ENCODE data around the gene LYPD6.

DNA sequence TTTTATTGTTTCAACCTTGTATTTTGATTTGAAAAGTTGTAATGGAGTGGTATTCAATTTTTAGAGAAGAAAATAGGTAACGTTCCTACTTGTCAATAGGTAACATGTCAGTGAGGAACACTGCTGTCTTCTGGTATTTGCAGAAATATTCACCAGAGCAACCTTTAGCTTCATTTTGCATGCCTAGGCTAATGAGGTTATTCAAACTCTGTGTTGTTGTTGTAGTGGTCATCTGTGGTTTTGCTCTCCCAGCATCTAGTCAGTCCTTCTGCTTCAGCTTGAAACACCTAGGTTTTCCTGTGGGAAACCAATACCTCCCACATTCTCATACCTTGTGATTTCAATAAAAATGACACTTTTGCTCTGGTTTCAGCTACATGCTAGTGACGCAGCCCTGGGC lies 98.4 kb downstream of the LYPD6 start:
- no peak for TF ChIP-seq SUZ12 (IDR thresholded peaks at IDR 0.05)
- TF ChIP-seq, protein P1, sequence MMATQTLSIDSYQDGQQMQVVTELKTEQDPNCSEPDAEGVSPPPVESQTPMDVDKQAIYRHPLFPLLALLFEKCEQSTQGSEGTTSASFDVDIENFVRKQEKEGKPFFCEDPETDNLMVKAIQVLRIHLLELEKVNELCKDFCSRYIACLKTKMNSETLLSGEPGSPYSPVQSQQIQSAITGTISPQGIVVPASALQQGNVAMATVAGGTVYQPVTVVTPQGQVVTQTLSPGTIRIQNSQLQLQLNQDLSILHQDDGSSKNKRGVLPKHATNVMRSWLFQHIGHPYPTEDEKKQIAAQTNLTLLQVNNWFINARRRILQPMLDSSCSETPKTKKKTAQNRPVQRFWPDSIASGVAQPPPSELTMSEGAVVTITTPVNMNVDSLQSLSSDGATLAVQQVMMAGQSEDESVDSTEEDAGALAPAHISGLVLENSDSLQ (IDR thresholded peaks at IDR 0.05): no peak
- TF ChIP-seq TARDBP (IDR thresholded peaks at IDR 0.05): no peak
- no peak for TF ChIP-seq LEF1 (IDR thresholded peaks at IDR 0.05; ENCODE audit: borderline replicate concordance)
- no peak for TF ChIP-seq NFRKB (IDR thresholded peaks at IDR 0.05)
- no peak for TF ChIP-seq L3MBTL2 (conservative IDR thresholded peaks at IDR 0.05)
- TF ChIP-seq BHLHE40 (IDR thresholded peaks at IDR 0.05; ENCODE audit: borderline replicate concordance): no peak
- no peak for TF ChIP-seq FOXK2 (IDR thresholded peaks at IDR 0.05)
- TF ChIP-seq SP1 (IDR thresholded peaks at IDR 0.05): no peak
- TF ChIP-seq ZNF384 (IDR thresholded peaks at IDR 0.05): no peak
- no peak for TF ChIP-seq FOXA1 (IDR thresholded peaks at IDR 0.05)

Data from HEK293T (cell line).